Right lobe of liver (tissue), 6 donors: ENCODE results near the gene RELT. TPM values are rescaled to one million over a fixed set of nuclear protein-coding genes. Genes with fewer than 3 reads are reported as not detected.

Experiments
- ATAC-seq, 4 donors: fragments of 200-7000 bp; cut with Tn5 transposase; one replicate each; pipeline ENCODE4 v1.9.1; 2020; ENCODE audit warnings: mild to moderate bottlenecking in 4 of 4, moderate library complexity in 4 of 4
- DNase-seq, 3 donors: peaks; one replicate each; pipeline ENCODE4 v3.0.0-alpha.2; 2020
- H3K27ac ChIP-seq, 3 donors: fragments of 200-600 bp; one replicate each; pipeline ENCODE4 v1.8.0; 2022
- H3K27me3 ChIP-seq, 2 donors: fragments of 200-600 bp; one replicate each; pipeline ENCODE4 v1.8.0; 2022
- H3K36me3 ChIP-seq, 4 donors: fragments of 200-600 bp; sonication (generic) in 1 of 4; one replicate each; pipeline versions ENCODE4 v1.5.1 to v1.8.0; 2017 to 2022; ENCODE audit warnings: control low read depth in 1 of 4
- H3K4me1 ChIP-seq, 4 donors: fragments of 200-600 bp; sonication (generic) in 1 of 4; one replicate each; pipeline versions ENCODE4 v1.5.1 to v1.8.0; 2017 to 2022; ENCODE audit warnings: control low read depth in 1 of 4
- H3K4me3 ChIP-seq, 3 donors: fragments of 200-600 bp; one replicate each; pipeline ENCODE4 v1.8.0; 2022
- H3K9me3 ChIP-seq, 4 donors: fragments of 200-600 bp; sonication (generic) in 1 of 4; one replicate each; pipeline versions ENCODE4 v1.5.1 to v1.8.0; 2017 to 2022; ENCODE audit warnings: control low read depth in 1 of 4
- CTCF ChIP-seq, 4 donors: fragments of 200-600 bp in 3 of 4; fragments of 450-650 bp in 1 of 4; IDR thresholded peaks; one replicate each; pipeline versions ENCODE4 v1.5.1 to v1.8.0; 2016 to 2022; ENCODE audit warnings: antibody characterized with exemption in 4 of 4, mild to moderate bottlenecking in 2 of 4
- POLR2A ChIP-seq: fragments of 450-650 bp; IDR thresholded peaks from one replicate; pipeline ENCODE4 v1.6.1; 2017; ENCODE audit warnings: antibody characterized with exemption, mild to moderate bottlenecking
- WGBS: methylation state at CpG from one replicate; pipeline ENCODE4 v1.1.6; 2018; ENCODE audit warnings: low coverage, low lambda C conversion rate; ENCODE audit not compliant: insufficient coverage; ENCODE audit errors: missing lambda C conversion rate; 5-methylcytosine and 5-hydroxymethylcytosine counted together
- intact Hi-C, 2 donors: fragments of 100-400 bp; cut with DNase I; formaldehyde crosslinking; loops; one replicate each; pipeline versions ENCODE4 v1.11.2 to v1.14.1; 2022
- total RNA-seq, 6 experiments: library from RNA; depleted of rRNA in 2 of 6; stranded (reverse); fragments of >200 nt in 2 of 6; fragmentation: NEBNext Ultra II Directional in 3 of 6; extraction: Animal tissue kit (Norgen Biotek cat#: 25700) in 3 of 6; gene quantifications; one replicate each; pipeline versions ENCODE4 v1.1.0 to v1.2.4, GENCODE V29; 2016 to 2023
- donor health status: DM: no; HTN: yes; CAD: no.
- donor health status: DM: no; HTN: no; CAD: no.
- donor health status: DM: no; HTN: no; CAD: no.
- donor health status: DM: no; HTN: yes; CAD: no.
- donor health status: DM: no; HTN: yes; CAD: no.

Gene RELT
- total RNA-seq, 6 experiments from 2014 or later: 0.81 to 5.4 (median 1.6) TPM

DNA sequence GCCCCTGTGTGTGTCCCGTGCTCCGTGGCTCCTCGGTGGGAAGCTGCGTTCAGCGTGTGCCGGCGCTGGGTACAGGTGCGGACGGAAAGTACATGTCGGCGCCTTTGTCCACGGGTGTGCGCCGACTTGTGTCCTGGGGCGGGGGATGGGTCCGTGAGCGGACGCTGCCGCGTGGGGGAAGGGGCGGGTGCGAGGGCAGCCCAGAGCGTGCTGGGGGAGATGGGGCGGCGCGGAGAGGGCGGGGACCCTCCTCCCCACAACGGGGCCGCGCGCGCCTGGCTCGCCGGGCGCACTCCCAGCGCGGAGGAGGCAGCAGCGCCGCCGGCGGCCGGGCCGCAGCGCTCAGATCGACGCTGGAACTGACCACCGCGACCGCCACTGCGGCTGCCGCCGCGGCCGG, 33.6 kb upstream of the RELT start:
- Histone ChIP-seq H3K27me3 (no peaks in the 10 kb centered on the region), H3K4me3 (peak overlapping the region in 1 of 3 donors; percentile 38), H3K4me1 (peaks cover 0 to 11% (median 0%) of the 10 kb centered on the region in 4 donors), H3K27ac (no peak overlapping the region), H3K36me3 (no peaks in the 10 kb centered on the region), H3K9me3 (no peaks in the 10 kb centered on the region)
- no peak for DNase-seq
- peak; percentile 4 to 42 (median 22) for ATAC-seq
- WGBS: 23% methylated on average over 2 of the region's 54 CpGs
- intact Hi-C loops: no loop called here
- TF ChIP-seq CTCF (IDR thresholded peaks at IDR 0.05) (no peak), POLR2A (no peak)

GRCh38 chr11:73343076-73343873, 32.9 kb upstream of the RELT start:
- TF ChIP-seq POLR2A (no peak), CTCF (IDR thresholded peaks at IDR 0.05) (no peak)
- H3K4me3 ChIP-seq: peak overlapping the region in 1 of 3 donors; percentile 38
- WGBS: 60% methylated on average over 1 of the region's 40 CpGs
- DNase-seq (no peak), ATAC-seq (no peak)
- intact Hi-C loops: no loop called here
- peaks cover 0 to 11% (median 0%) of the 10 kb centered on the region in 4 donors for H3K4me1 ChIP-seq
- H3K27me3 ChIP-seq: no peaks in the 10 kb centered on the region
- H3K27ac ChIP-seq: no peak overlapping the region
- H3K36me3 ChIP-seq: no peaks in the 10 kb centered on the region
- no peaks in the 10 kb centered on the region for H3K9me3 ChIP-seq

- DNase-seq: no peak
- TF ChIP-seq POLR2A: no peak
- TF ChIP-seq CTCF (IDR thresholded peaks at IDR 0.05): no peak
- H3K4me1 ChIP-seq: peaks cover 0 to 11% (median 0%) of the 10 kb centered on the region in 4 donors
- no peaks in the 10 kb centered on the region for H3K36me3 ChIP-seq
- H3K27ac ChIP-seq: no peak overlapping the region
- no CpG with 5 or more reads among the region's 20 CpGs for WGBS
- no peaks in the 10 kb centered on the region for H3K9me3 ChIP-seq
- H3K4me3 ChIP-seq: no peak overlapping the region
- intact Hi-C loops: no loop called here
- no peaks in the 10 kb centered on the region for H3K27me3 ChIP-seq
- ATAC-seq: no peak
Observed at GRCh38 chr11:73344191-73344607, 32.0 kb upstream of the RELT start.

DNA sequence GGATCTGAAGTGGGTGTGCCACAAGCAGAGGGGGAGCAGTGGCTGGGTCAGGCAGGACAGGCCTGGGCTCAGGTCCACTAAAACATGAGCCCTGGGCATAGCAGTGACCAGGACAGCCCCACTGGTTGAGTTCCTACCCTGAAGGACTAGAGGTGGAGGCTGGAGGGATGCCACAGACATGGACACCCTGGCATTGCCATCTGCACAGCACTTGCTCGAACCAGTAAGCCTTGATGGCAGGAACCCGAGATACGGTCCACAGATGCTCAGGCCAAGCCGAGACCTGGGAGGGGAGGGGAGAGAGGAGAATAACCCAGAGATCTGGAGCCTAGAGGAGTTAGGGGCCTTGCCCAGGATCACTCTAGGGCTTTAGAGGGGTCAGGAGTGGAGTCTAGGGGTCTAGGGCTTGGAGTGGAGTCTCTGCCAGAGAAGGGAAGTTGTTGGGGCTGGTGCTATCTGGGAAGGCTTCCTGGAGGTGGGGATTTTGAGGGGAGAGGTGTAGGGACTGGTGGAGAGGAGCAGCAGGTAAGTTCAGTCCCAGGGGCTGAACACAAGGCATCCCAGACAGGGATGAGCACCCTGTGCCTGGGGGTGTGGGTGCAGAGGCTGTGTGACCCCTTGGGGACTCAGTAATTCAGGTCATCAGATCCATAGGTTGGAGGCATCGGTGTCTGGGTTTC, 30.6 kb upstream of the RELT start:
- no peaks in the 10 kb centered on the region for H3K36me3 ChIP-seq
- ATAC-seq (no peak), DNase-seq (no peak)
- intact Hi-C loops: no loop called here
- no peak overlapping the region for H3K27ac ChIP-seq
- peaks cover 0 to 11% (median 0%) of the 10 kb centered on the region in 4 donors for H3K4me1 ChIP-seq
- H3K27me3 ChIP-seq: no peaks in the 10 kb centered on the region
- 70% methylated on average over 4 of the region's 5 CpGs for WGBS
- no peak for TF ChIP-seq CTCF (IDR thresholded peaks at IDR 0.05)
- TF ChIP-seq POLR2A: no peak
- no peaks in the 10 kb centered on the region for H3K9me3 ChIP-seq
- H3K4me3 ChIP-seq: no peak overlapping the region
